Parathyroid adenoma (tissue), 2 donors: Measurements from ENCODE around the gene SMPD3.

Experiments used
- H2AFZ ChIP-seq: fragments of 300-600 bp; sonication (generic); one replicate; pipeline ENCODE4 v1.7.0; 2017; ENCODE audit warnings: antibody characterized with exemption, mild to moderate bottlenecking
- H3K27ac ChIP-seq: fragments of 300-600 bp; sonication (generic); one replicate; pipeline ENCODE4 v1.7.0; 2017
- H3K27me3 ChIP-seq: fragments of 300-600 bp; sonication (generic); one replicate; pipeline ENCODE4 v1.7.0; 2017; ENCODE audit warnings: low read length; ENCODE audit not compliant: control insufficient read depth, insufficient read depth
- H3K36me3 ChIP-seq: fragments of 300-600 bp; sonication (generic); one replicate; pipeline ENCODE4 v1.7.0; 2017; ENCODE audit warnings: low read length; ENCODE audit not compliant: control insufficient read depth, insufficient read depth
- H3K4me1 ChIP-seq: fragments of 300-600 bp; sonication (generic); one replicate; pipeline ENCODE4 v1.7.0; 2017; ENCODE audit warnings: control low read depth
- H3K4me2 ChIP-seq: fragments of 300-600 bp; sonication (generic); one replicate; pipeline ENCODE4 v1.7.0; 2017; ENCODE audit warnings: low read length
- H3K4me3 ChIP-seq: fragments of 300-600 bp; sonication (generic); one replicate; pipeline ENCODE4 v1.7.0; 2017; ENCODE audit warnings: low read depth, low read length
- H3K79me2 ChIP-seq: fragments of 300-600 bp; sonication (generic); one replicate; pipeline ENCODE4 v1.7.0; 2017; ENCODE audit warnings: control low read depth
- H3K9ac ChIP-seq: fragments of 300-600 bp; sonication (generic); one replicate; pipeline ENCODE4 v1.7.0; 2017; ENCODE audit warnings: mild to moderate bottlenecking
- H3K9me3 ChIP-seq: fragments of 300-600 bp; sonication (generic); one replicate; pipeline ENCODE4 v1.7.0; 2017; ENCODE audit warnings: low read length; ENCODE audit not compliant: control insufficient read depth
- TF ChIP-seq, protein P1 (sequence below): fragments of 300-600 bp; sonication (generic); IDR thresholded peaks from one replicate; pipeline ENCODE4 v1.7.0; 2017; ENCODE audit warnings: antibody characterized with exemption, mild to moderate bottlenecking
- donor health status: primary hyperparathyroidism.

SMPD3 gene

DNA sequence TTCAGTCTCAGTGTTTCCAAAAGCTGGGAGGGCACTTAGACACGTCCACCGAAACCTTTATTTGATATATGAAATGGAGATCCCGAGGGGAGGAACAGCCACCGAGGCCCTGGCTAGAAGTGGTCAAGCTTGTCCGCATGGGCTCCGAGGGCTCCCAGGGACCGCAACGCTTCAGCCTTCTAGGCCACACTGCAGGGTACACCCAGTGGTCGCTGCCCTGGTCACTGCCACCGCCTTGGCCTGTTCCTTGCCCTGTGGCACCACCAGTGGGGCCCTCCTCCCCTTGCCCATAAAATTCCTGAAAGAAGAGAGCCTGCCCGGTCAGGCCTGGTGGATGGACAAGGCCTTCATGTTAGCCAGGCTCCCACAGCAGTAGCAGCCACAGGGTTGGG, 43.8 kb upstream of the SMPD3 start:
- Histone ChIP-seq H3K9ac (no peak overlapping the region), H3K27ac (no peak overlapping the region), H3K9me3 (no peaks in the 10 kb centered on the region), H2AFZ (no peak overlapping the region), H3K4me2 (no peak overlapping the region), H3K4me1 (peaks cover 12% of the 10 kb centered on the region), H3K4me3 (no peak overlapping the region), H3K27me3 (no peaks in the 10 kb centered on the region), H3K36me3 (no peaks in the 10 kb centered on the region), H3K79me2 (no peaks in the 10 kb centered on the region)
- TF ChIP-seq, protein P1, sequence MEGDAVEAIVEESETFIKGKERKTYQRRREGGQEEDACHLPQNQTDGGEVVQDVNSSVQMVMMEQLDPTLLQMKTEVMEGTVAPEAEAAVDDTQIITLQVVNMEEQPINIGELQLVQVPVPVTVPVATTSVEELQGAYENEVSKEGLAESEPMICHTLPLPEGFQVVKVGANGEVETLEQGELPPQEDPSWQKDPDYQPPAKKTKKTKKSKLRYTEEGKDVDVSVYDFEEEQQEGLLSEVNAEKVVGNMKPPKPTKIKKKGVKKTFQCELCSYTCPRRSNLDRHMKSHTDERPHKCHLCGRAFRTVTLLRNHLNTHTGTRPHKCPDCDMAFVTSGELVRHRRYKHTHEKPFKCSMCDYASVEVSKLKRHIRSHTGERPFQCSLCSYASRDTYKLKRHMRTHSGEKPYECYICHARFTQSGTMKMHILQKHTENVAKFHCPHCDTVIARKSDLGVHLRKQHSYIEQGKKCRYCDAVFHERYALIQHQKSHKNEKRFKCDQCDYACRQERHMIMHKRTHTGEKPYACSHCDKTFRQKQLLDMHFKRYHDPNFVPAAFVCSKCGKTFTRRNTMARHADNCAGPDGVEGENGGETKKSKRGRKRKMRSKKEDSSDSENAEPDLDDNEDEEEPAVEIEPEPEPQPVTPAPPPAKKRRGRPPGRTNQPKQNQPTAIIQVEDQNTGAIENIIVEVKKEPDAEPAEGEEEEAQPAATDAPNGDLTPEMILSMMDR: no peak

DNA sequence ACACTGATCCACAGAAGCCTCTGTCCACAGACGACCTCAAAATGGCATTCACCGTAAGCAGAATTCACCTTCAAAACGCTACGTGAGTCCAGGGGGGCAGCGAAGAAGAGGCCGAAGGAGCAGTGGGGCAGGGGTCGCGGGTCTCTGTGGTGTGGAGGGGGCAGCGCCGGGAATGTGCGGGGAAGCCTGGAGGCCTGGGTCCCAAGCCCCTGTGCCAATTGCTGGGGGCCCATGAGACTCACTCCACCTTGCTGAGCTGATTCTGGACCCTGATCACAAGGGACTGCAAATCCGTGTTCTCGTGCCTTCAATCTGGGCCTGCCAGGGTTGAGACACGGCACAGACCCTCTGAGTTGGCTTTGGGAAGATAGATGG, 43.3 kb upstream of the SMPD3 start:
- H3K79me2 ChIP-seq: no peaks in the 10 kb centered on the region
- no peak overlapping the region for H3K4me3 ChIP-seq
- H3K4me1 ChIP-seq: peaks cover 17% of the 10 kb centered on the region

DNA sequence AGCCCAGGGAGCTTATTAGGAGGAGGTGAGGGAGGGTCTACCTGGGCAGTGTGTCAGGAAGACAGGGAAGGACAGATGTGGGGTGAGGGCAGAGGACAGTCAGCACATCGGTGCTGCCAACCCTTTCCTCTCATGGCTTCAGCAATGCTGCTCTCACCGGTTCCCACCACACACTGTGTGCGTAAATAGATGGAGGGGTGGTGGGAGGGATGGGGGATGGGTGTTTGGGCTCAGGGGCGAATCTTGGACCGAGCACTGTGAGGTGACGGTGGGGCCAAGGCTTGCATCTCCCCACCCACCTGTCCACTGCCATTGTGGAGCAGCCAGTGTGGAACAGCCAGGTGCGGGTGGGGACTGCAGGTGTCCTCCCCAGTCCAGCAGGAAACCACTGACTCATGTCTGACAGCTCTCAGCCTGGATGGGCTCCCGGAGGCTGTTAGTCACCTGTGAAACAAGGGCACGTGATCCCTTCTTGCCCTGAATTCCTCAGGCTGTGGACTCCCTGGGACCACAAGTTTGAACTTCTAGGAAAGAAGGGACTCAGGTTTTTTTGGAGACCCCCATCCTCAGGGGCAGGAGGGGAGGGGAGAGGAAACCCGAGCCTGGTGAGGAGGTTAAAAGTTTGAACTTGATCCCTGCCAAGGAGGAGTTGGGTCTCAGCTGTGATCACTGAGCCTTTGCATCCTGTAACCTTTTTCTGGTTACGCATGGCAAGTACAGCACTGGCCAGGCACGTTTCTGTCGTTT, 42.7 kb upstream of the SMPD3 start:
- no peaks in the 10 kb centered on the region for H3K79me2 ChIP-seq
- no peak overlapping the region for H3K4me3 ChIP-seq
- no peak overlapping the region for H2AFZ ChIP-seq
- H3K4me1 ChIP-seq: peaks cover 19% of the 10 kb centered on the region
- TF ChIP-seq, protein P1: no peak
- H3K27ac ChIP-seq: no peak overlapping the region
- no peaks in the 10 kb centered on the region for H3K9me3 ChIP-seq
- no peak overlapping the region for H3K9ac ChIP-seq
- H3K36me3 ChIP-seq: no peaks in the 10 kb centered on the region
- H3K4me2 ChIP-seq: no peak overlapping the region
- no peaks in the 10 kb centered on the region for H3K27me3 ChIP-seq

More for the DNA sequence above, 43.3 kb upstream of the SMPD3 start:
- Histone ChIP-seq H3K36me3 (no peaks in the 10 kb centered on the region), H3K27ac (no peak overlapping the region), H3K9ac (no peak overlapping the region), H2AFZ (no peak overlapping the region), H3K9me3 (no peaks in the 10 kb centered on the region), H3K27me3 (no peaks in the 10 kb centered on the region), H3K4me2 (no peak overlapping the region)
- TF ChIP-seq, protein P1: no peak

DNA sequence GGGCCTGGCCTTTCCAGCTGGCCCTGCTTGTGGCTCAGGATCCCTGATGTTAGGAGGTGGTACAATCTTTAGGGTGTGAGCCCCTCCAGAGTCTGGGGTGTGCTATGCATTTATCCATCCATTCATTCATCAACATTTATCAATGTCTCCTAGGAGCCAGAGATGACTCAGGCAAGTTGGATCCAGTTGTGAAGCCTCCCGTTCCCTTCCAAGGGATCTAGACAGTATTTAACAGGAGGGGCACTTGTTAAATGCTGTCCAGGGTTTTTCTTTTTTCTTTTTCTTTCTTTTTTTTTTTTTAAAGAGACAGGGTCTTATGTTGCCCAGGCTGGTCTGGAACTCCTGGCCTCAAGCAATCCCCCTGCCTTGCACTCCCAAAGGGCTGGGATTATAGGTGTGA, 42.0 kb upstream of the SMPD3 start:
- Histone ChIP-seq H3K79me2 (no peaks in the 10 kb centered on the region), H3K27ac (no peak overlapping the region), H3K4me1 (peaks cover 19% of the 10 kb centered on the region), H2AFZ (no peak overlapping the region), H3K4me2 (no peak overlapping the region), H3K9me3 (no peaks in the 10 kb centered on the region), H3K27me3 (no peaks in the 10 kb centered on the region), H3K9ac (no peak overlapping the region), H3K4me3 (no peak overlapping the region), H3K36me3 (no peaks in the 10 kb centered on the region)
- TF ChIP-seq, protein P1: no peak

DNA sequence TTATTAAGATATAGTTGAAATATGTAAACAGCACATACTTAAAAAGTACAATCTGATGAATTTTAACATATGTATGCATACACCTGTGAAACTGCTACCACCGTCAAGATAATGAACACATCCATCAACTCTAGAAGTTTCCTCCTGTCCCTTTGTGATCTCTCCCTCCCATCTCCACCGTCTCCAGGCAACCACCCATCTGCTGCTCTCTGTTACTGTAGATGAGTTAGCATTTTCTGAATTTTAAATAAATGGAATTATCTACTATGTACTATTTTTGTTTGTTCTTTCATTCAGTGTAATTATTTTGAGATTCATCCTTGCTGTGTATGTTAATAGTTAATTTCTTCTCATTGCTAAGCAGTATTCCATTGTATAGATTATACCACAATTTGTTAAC, 40.2 kb upstream of the SMPD3 start:
- Histone ChIP-seq H3K4me2 (no peak overlapping the region), H3K36me3 (no peaks in the 10 kb centered on the region), H3K4me3 (no peak overlapping the region), H3K9me3 (no peaks in the 10 kb centered on the region), H3K27me3 (no peaks in the 10 kb centered on the region), H3K9ac (no peak overlapping the region), H3K27ac (no peak overlapping the region), H3K4me1 (peaks cover 19% of the 10 kb centered on the region), H3K79me2 (no peaks in the 10 kb centered on the region), H2AFZ (no peak overlapping the region)
- TF ChIP-seq, protein P1: no peak
